Tibial nerve (tissue), 3 donors: ENCODE data around the gene CLNK.

Experiments used
- POLR2A ChIP-seq, 2 donors: fragments of 450-650 bp; IDR thresholded peaks; one replicate each; pipeline ENCODE4 v1.6.1; 2017; ENCODE audit warnings: antibody characterized with exemption in 2 of 2, mild to moderate bottlenecking in 2 of 2, moderate library complexity in 2 of 2
- TF ChIP-seq, protein P1 (sequence below), 5 experiments: fragments of 200-600 bp in 3 of 5; fragments of 450-650 bp in 2 of 5; sonication (generic) in 3 of 5; IDR thresholded peaks; one replicate each; pipeline ENCODE4 v1.5.1; 2016 to 2019; ENCODE audit warnings: antibody characterized with exemption in 5 of 5, mild to moderate bottlenecking in 3 of 5, moderate library complexity in 2 of 5

DNA sequence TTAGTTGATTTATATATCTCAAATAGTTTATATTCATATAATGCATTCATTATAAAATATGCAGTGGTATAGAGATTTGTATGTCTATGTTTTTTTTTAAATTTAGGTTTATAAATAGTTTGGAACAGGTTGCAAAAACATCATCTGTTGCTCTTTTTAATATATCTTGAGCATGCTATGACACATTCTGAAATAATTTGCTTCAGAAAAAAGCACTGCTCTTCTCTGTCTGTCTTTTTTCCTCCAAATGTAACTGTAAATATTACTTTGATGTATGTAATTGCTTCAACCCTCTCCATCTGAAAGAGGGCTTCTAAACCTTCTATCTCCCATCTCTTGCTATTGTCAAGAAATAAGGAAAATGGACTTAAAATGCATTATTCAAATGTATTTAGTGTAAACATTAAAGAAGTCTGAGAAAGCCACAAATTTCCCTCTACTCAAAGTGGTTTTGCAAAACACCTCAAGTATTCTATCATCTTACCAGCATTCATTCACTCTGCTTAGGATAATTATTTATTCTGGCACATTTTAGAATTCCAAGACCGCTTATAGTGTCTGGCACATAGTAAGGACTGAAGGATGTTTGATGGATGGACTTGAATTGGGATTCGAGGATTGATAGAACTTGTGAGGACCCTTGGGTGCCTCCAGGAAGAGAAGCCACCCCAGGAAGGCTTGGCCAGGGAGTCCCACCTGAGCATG lies 87.8 kb downstream of the CLNK start:
- no peak for TF ChIP-seq POLR2A (IDR thresholded peaks at IDR 0.05)
- TF ChIP-seq, protein P1, sequence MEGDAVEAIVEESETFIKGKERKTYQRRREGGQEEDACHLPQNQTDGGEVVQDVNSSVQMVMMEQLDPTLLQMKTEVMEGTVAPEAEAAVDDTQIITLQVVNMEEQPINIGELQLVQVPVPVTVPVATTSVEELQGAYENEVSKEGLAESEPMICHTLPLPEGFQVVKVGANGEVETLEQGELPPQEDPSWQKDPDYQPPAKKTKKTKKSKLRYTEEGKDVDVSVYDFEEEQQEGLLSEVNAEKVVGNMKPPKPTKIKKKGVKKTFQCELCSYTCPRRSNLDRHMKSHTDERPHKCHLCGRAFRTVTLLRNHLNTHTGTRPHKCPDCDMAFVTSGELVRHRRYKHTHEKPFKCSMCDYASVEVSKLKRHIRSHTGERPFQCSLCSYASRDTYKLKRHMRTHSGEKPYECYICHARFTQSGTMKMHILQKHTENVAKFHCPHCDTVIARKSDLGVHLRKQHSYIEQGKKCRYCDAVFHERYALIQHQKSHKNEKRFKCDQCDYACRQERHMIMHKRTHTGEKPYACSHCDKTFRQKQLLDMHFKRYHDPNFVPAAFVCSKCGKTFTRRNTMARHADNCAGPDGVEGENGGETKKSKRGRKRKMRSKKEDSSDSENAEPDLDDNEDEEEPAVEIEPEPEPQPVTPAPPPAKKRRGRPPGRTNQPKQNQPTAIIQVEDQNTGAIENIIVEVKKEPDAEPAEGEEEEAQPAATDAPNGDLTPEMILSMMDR (IDR thresholded peaks at IDR 0.05), result no peak
